SU-DHL-6 (cell line): ENCODE data around the gene PNMA5.

Experiments
- CTCF ChIP-seq: fragments of 200-600 bp; sonication (generic); IDR thresholded peaks from one replicate; pipeline ENCODE4 v1.5.1; 2017; ENCODE audit warnings: antibody characterized with exemption, mild to moderate bottlenecking, low read length, moderate library complexity; ENCODE audit not compliant: insufficient read depth, poor library complexity, severe bottlenecking
- EZH2phosphoT487 ChIP-seq: fragments of 200-600 bp; sonication (generic), shearing (Covaris generic); conservative IDR thresholded peaks from 2 replicates; pipeline ENCODE4 v1.6.1; 2018; ENCODE audit warnings: mild to moderate bottlenecking, antibody characterized with exemption, low read length, moderate library complexity, mixed read lengths

GRCh38 chrX:153004780-153005179 lies 10.9 kb upstream of the PNMA5 start:
- TF ChIP-seq EZH2phosphoT487 = no peak
- TF ChIP-seq CTCF = no peak
